ENCODE measurements around the gene ACACA. TPM values are rescaled to one million over a fixed set of nuclear protein-coding genes. Genes with fewer than 3 reads are reported as not detected.

Gene ACACA
- total RNA-seq, 6 experiments from 2014 or later = 37.7 to 43.0 (median 40.7) TPM

- Mint-ChIP-seq H3K27ac (no peak overlapping the region), H3K27me3 (ENCODE audit: insufficient read depth) (no peaks in the 10 kb centered on the region), H3K4me3 (no peak overlapping the region), H3K36me3 (ENCODE audit: low read depth) (peaks cover 19% of the 10 kb centered on the region), H3K9me3 (no peaks in the 10 kb centered on the region), H3K4me1 (ENCODE audit: low read depth) (no peaks in the 10 kb centered on the region)
- DNase-seq = no peak
- TF ChIP-seq CTCF (IDR thresholded peaks at IDR 0.05) = no peak
Observed at GRCh38 chr17:37037590-37038155, 369.0 kb downstream of the ACACA start.

Other genes with a start within 250 kb of the ACACA start
- not detected for gene C17orf78, start 30.9 kb downstream of the ACACA start, total RNA-seq (2021; fragmentation: NEBNext Ultra II Directional; extraction: Animal tissue kit (Norgen Biotek cat#: 25700))
- 10 to 100 TPM; 12.4 to 17.9 (median 16.2) TPM for gene TADA2A, start 50 bp upstream of the ACACA start, total RNA-seq (2021; fragmentation: NEBNext Ultra II Directional; extraction: Animal tissue kit (Norgen Biotek cat#: 25700))
- gene DUSP14, start 83.1 kb upstream of the ACACA start, total RNA-seq (2021; fragmentation: NEBNext Ultra II Directional; extraction: Animal tissue kit (Norgen Biotek cat#: 25700)) = 100 to 1,000 TPM in 2 of 6 experiments, 10 to 100 TPM in 4; 80.7 to 114 (median 97.4) TPM
- 10 to 100 TPM; 30.8 to 39.5 (median 36.1) TPM for gene SYNRG, start 202.6 kb upstream of the ACACA start, total RNA-seq (2021; fragmentation: NEBNext Ultra II Directional; extraction: Animal tissue kit (Norgen Biotek cat#: 25700))
- 10 to 100 TPM; 22.4 to 29.8 (median 26.8) TPM for gene DDX52, start 236.6 kb upstream of the ACACA start, total RNA-seq (2021; fragmentation: NEBNext Ultra II Directional; extraction: Animal tissue kit (Norgen Biotek cat#: 25700))

All from HFFc6 (cell line).